ENCODE measurements around the gene B3GNT9.

DNA sequence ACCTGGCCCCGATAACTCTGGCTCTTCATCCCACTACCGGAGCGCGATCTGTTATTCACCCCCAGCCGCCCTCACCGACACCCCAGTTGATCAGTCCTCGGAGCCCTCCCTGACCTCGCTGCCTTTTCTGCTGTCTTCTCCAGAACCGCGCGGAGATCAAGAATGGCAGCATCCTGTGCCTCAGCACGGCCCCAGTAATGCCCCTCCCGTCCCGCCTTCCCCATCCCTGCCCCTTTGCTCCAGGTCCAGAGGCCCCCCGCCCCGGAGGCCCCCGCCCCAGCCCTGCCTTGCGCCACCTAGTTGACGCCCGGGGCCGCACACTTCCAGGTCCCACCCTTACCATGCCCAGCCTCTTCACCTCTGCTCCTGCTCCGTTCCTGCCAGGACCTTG is 49.0 kb upstream of the B3GNT9 start:
- TF ChIP-seq CTCF (conservative IDR thresholded peaks at IDR 0.05 in 1 of 2, IDR thresholded peaks at IDR 0.05 in 1 of 2; ENCODE audit: extremely low read depth in 1 of 2, insufficient read depth in 1 of 2, low read depth in 1 of 2, low read length in 2 of 2) (no peak), EZH2 (IDR thresholded peaks at IDR 0.05; ENCODE audit: borderline replicate concordance, low read length) (no peak)

Data from mammary epithelial cell (primary cell).